IPS DF 4.7 (cell line): ENCODE measurements around the gene VMP1.
"Not testable (repeated sequence)": the region's sequence is repeated elsewhere in the genome, so short reads cannot be mapped to it uniquely, and the experiment has no call there.

Experiments used
- DNase-seq: peaks from one replicate; pipeline ENCODE4 v3.0.0-alpha.2; 2013; ENCODE audit warnings: low spot score; ENCODE audit errors: extremely low read depth

VMP1 gene

GRCh38 chr17:59753522-59754467, 46.3 kb downstream of the VMP1 start:
- DNase-seq = peak; percentile 36

- DNase-seq = no peak
These were observed 47.1 kb downstream of the VMP1 start for GRCh38 chr17:59754552-59754951.

GRCh38 chr17:59755069-59755468, 47.6 kb downstream of the VMP1 start:
- not testable (repeated sequence) for DNase-seq

- DNase-seq = no peak
These were observed 48.9 kb downstream of the VMP1 start for GRCh38 chr17:59756236-59756818.

- no peak for DNase-seq
These were observed 49.6 kb downstream of the VMP1 start for GRCh38 chr17:59757043-59757442.

- DNase-seq = no peak
These were observed 50.0 kb downstream of the VMP1 start for GRCh38 chr17:59757470-59757869.

- DNase-seq = no peak
These were observed 50.5 kb downstream of the VMP1 start for GRCh38 chr17:59757881-59758385.

GRCh38 chr17:59758998-59759651, 51.7 kb downstream of the VMP1 start:
- DNase-seq = not testable (repeated sequence)

- DNase-seq = no peak
These were observed 52.7 kb downstream of the VMP1 start for GRCh38 chr17:59760160-59760559.

GRCh38 chr17:59761385-59762048, 54.1 kb downstream of the VMP1 start:
- no peak for DNase-seq

GRCh38 chr17:59762049-59762823, 54.8 kb downstream of the VMP1 start:
- DNase-seq = no peak

GRCh38 chr17:59762824-59763374, 55.4 kb downstream of the VMP1 start:
- DNase-seq = no peak

GRCh38 chr17:59763861-59764260, 56.4 kb downstream of the VMP1 start:
- no peak for DNase-seq

- DNase-seq = no peak
These were observed 56.9 kb downstream of the VMP1 start for GRCh38 chr17:59764292-59764741.

- no peak for DNase-seq
These were observed 57.6 kb downstream of the VMP1 start for GRCh38 chr17:59765038-59765437.

GRCh38 chr17:59766491-59766890, 59.0 kb downstream of the VMP1 start:
- DNase-seq = no peak

GRCh38 chr17:59767176-59767575, 59.7 kb downstream of the VMP1 start:
- DNase-seq = no peak

- no peak for DNase-seq
These were observed 62.4 kb downstream of the VMP1 start for GRCh38 chr17:59769887-59770286.

GRCh38 chr17:59771093-59771492, 63.6 kb downstream of the VMP1 start:
- DNase-seq = no peak

GRCh38 chr17:59775786-59776350, 68.4 kb downstream of the VMP1 start:
- no peak for DNase-seq
